Activated naive CD4-positive, alpha-beta T cell treated with anti-CD3 and anti-CD28 coated beads, Interleukin-2, amount 10 ng/mL, durations not matched to agents 7 days and 5 days (primary cell): ENCODE measurements around the gene MOBP.

ENCODE experiments used
- CTCF ChIA-PET: fragments of 350-600 bp; sonication (Branson Sonifier 250); formaldehyde crosslinking; loops from one replicate; lab custom pipeline; 2021; ENCODE audit warnings: antibody characterized with exemption; lab: Charles Lee
- DNase-seq: peaks from one replicate; pipeline ENCODE4 v3.0.0-alpha.2; 2020
- H3K27ac Mint-ChIP-seq: one replicate; pipeline ENCODE4 v1.8.0; 2021; ENCODE audit warnings: mild to moderate bottlenecking, moderate library complexity, mixed read lengths
- H3K27me3 Mint-ChIP-seq: one replicate; pipeline ENCODE4 v1.8.0; 2021; ENCODE audit warnings: mild to moderate bottlenecking, mixed read lengths
- H3K36me3 Mint-ChIP-seq: one replicate; pipeline ENCODE4 v1.8.0; 2021; ENCODE audit warnings: mixed read lengths
- H3K4me1 Mint-ChIP-seq: one replicate; pipeline ENCODE4 v1.8.0; 2021; ENCODE audit warnings: mixed read lengths
- H3K4me3 Mint-ChIP-seq: one replicate; pipeline ENCODE4 v1.8.0; 2021; ENCODE audit warnings: mild to moderate bottlenecking, moderate library complexity, mixed read lengths
- H3K9me3 Mint-ChIP-seq: one replicate; pipeline ENCODE4 v1.8.0; 2021; ENCODE audit warnings: mixed read lengths

The MOBP gene

GRCh38 chr3:39460677-39461076 is 6.8 kb upstream of the MOBP start:
- CTCF ChIA-PET: interaction anchor here (1.0 kb wide), 1 partner anchor 29 kb away, joined by 3 read pairs; no protein-coding TSS in a partner anchor
- Mint-ChIP-seq H3K4me1 (no peaks in the 10 kb centered on the region), H3K27ac (no peak overlapping the region), H3K36me3 (no peaks in the 10 kb centered on the region), H3K9me3 (no peaks in the 10 kb centered on the region), H3K27me3 (peaks cover 21% of the 10 kb centered on the region), H3K4me3 (no peak overlapping the region)
- no peak for DNase-seq

- CTCF ChIA-PET: no interaction called here
- Mint-ChIP-seq H3K36me3 (no peaks in the 10 kb centered on the region), H3K4me1 (no peaks in the 10 kb centered on the region), H3K27ac (no peak overlapping the region), H3K9me3 (no peaks in the 10 kb centered on the region), H3K4me3 (no peak overlapping the region), H3K27me3 (peaks cover 21% of the 10 kb centered on the region)
- no peak for DNase-seq
These were observed 4.2 kb upstream of the MOBP start for GRCh38 chr3:39463269-39463668.

GRCh38 chr3:39466988-39467387 is 492 bp upstream of the MOBP start:
- CTCF ChIA-PET: interaction anchor here (0.8 kb wide), 1 partner anchor 19 kb away, joined by 3 read pairs; no protein-coding TSS in a partner anchor
- DNase-seq: no peak
- H3K27me3 Mint-ChIP-seq: peaks cover 19% of the 10 kb centered on the region
- no peaks in the 10 kb centered on the region for H3K36me3 Mint-ChIP-seq
- no peaks in the 10 kb centered on the region for H3K9me3 Mint-ChIP-seq
- no peak overlapping the region for H3K27ac Mint-ChIP-seq
- H3K4me1 Mint-ChIP-seq: no peaks in the 10 kb centered on the region
- no peak overlapping the region for H3K4me3 Mint-ChIP-seq

GRCh38 chr3:39468108-39468436 is 592 bp downstream of the MOBP start:
- DNase-seq: no peak
- Mint-ChIP-seq H3K4me1 (no peaks in the 10 kb centered on the region), H3K27me3 (peaks cover 27% of the 10 kb centered on the region), H3K36me3 (no peaks in the 10 kb centered on the region), H3K9me3 (no peaks in the 10 kb centered on the region), H3K27ac (no peak overlapping the region), H3K4me3 (no peak overlapping the region)
- CTCF ChIA-PET: no interaction called here

- CTCF ChIA-PET: no interaction called here
- DNase-seq: no peak
- Mint-ChIP-seq H3K36me3 (no peaks in the 10 kb centered on the region), H3K4me1 (no peaks in the 10 kb centered on the region), H3K4me3 (no peak overlapping the region), H3K9me3 (no peaks in the 10 kb centered on the region), H3K27me3 (peaks cover 24% of the 10 kb centered on the region), H3K27ac (no peak overlapping the region)
These were observed 1.8 kb downstream of the MOBP start for GRCh38 chr3:39469258-39469657.

GRCh38 chr3:39469945-39470344 is 2.5 kb downstream of the MOBP start:
- Mint-ChIP-seq H3K4me1 (no peaks in the 10 kb centered on the region), H3K27me3 (peaks cover 18% of the 10 kb centered on the region), H3K27ac (no peak overlapping the region), H3K36me3 (no peaks in the 10 kb centered on the region), H3K9me3 (no peaks in the 10 kb centered on the region), H3K4me3 (no peak overlapping the region)
- CTCF ChIA-PET: no interaction called here
- no peak for DNase-seq

GRCh38 chr3:39471652-39472051 is 4.2 kb downstream of the MOBP start:
- H3K36me3 Mint-ChIP-seq: no peaks in the 10 kb centered on the region
- H3K9me3 Mint-ChIP-seq: no peaks in the 10 kb centered on the region
- CTCF ChIA-PET: no interaction called here
- H3K27ac Mint-ChIP-seq: no peak overlapping the region
- DNase-seq: no peak
- H3K4me3 Mint-ChIP-seq: no peak overlapping the region
- peaks cover 22% of the 10 kb centered on the region for H3K27me3 Mint-ChIP-seq
- H3K4me1 Mint-ChIP-seq: no peaks in the 10 kb centered on the region

- no peak for DNase-seq
- H3K27ac Mint-ChIP-seq: no peak overlapping the region
- CTCF ChIA-PET: no interaction called here
- no peak overlapping the region for H3K4me3 Mint-ChIP-seq
- no peaks in the 10 kb centered on the region for H3K36me3 Mint-ChIP-seq
- peaks cover 22% of the 10 kb centered on the region for H3K27me3 Mint-ChIP-seq
- H3K4me1 Mint-ChIP-seq: no peaks in the 10 kb centered on the region
- no peaks in the 10 kb centered on the region for H3K9me3 Mint-ChIP-seq
These were observed 6.1 kb downstream of the MOBP start for GRCh38 chr3:39473452-39474125.

GRCh38 chr3:39474126-39474515 is 6.6 kb downstream of the MOBP start:
- H3K27ac Mint-ChIP-seq: no peak overlapping the region
- no peak for DNase-seq
- no peak overlapping the region for H3K4me3 Mint-ChIP-seq
- no peaks in the 10 kb centered on the region for H3K9me3 Mint-ChIP-seq
- H3K4me1 Mint-ChIP-seq: no peaks in the 10 kb centered on the region
- H3K36me3 Mint-ChIP-seq: no peaks in the 10 kb centered on the region
- peaks cover 22% of the 10 kb centered on the region for H3K27me3 Mint-ChIP-seq
- CTCF ChIA-PET: no interaction called here

GRCh38 chr3:39476783-39477182 is 9.3 kb downstream of the MOBP start:
- DNase-seq: no peak
- H3K36me3 Mint-ChIP-seq: no peaks in the 10 kb centered on the region
- no peak overlapping the region for H3K4me3 Mint-ChIP-seq
- H3K9me3 Mint-ChIP-seq: no peaks in the 10 kb centered on the region
- CTCF ChIA-PET: interaction anchor here (1.5 kb wide), 1 partner anchor 29 kb away, joined by 3 read pairs; no protein-coding TSS in a partner anchor
- H3K4me1 Mint-ChIP-seq: no peaks in the 10 kb centered on the region
- H3K27me3 Mint-ChIP-seq: peaks cover 15% of the 10 kb centered on the region
- no peak overlapping the region for H3K27ac Mint-ChIP-seq

- no peaks in the 10 kb centered on the region for H3K36me3 Mint-ChIP-seq
These were observed 10.7 kb downstream of the MOBP start for GRCh38 chr3:39478226-39478625.

GRCh38 chr3:39479701-39480414 is 12.4 kb downstream of the MOBP start:
- Mint-ChIP-seq H3K27me3 (peaks cover 4% of the 10 kb centered on the region), H3K9me3 (no peaks in the 10 kb centered on the region), H3K4me3 (no peak overlapping the region), H3K4me1 (no peaks in the 10 kb centered on the region), H3K36me3 (no peaks in the 10 kb centered on the region), H3K27ac (no peak overlapping the region)
- no peak for DNase-seq
- CTCF ChIA-PET: no interaction called here

More at GRCh38 chr3:39478226-39478625, 10.7 kb downstream of the MOBP start:
- no peak for DNase-seq
- Mint-ChIP-seq H3K9me3 (no peaks in the 10 kb centered on the region), H3K4me1 (no peaks in the 10 kb centered on the region), H3K27ac (no peak overlapping the region), H3K4me3 (no peak overlapping the region), H3K27me3 (peaks cover 5% of the 10 kb centered on the region)
- CTCF ChIA-PET: interaction anchor here (1.0 to 1.5 kb wide), 2 partner anchors 24 to 31 kb away, joined by 3 to 5 read pairs; no protein-coding TSS in a partner anchor

- Mint-ChIP-seq H3K9me3 (no peaks in the 10 kb centered on the region), H3K4me3 (no peak overlapping the region), H3K4me1 (no peaks in the 10 kb centered on the region), H3K27ac (no peak overlapping the region), H3K36me3 (no peaks in the 10 kb centered on the region), H3K27me3 (peaks cover 8% of the 10 kb centered on the region)
- no peak for DNase-seq
- CTCF ChIA-PET: no interaction called here
These were observed 18.1 kb downstream of the MOBP start for GRCh38 chr3:39485547-39485946.

GRCh38 chr3:39491014-39491413 is 23.5 kb downstream of the MOBP start:
- CTCF ChIA-PET: interaction anchor here (1.1 kb wide), 1 partner anchor 9 kb away, joined by 6 read pairs; no protein-coding TSS in a partner anchor
- no peak for DNase-seq
- Mint-ChIP-seq H3K27ac (no peak overlapping the region), H3K36me3 (no peaks in the 10 kb centered on the region), H3K4me1 (peaks cover 15% of the 10 kb centered on the region), H3K4me3 (no peak overlapping the region), H3K9me3 (no peaks in the 10 kb centered on the region), H3K27me3 (peaks cover 22% of the 10 kb centered on the region)
